Glutamatergic neuron (in vitro differentiated cells): Measurements from ENCODE around the gene COPG1. TPM values are rescaled to one million over a fixed set of nuclear protein-coding genes. Genes with fewer than 3 reads are reported as not detected.

Source experiments
- DNase-seq: peaks from one replicate; pipeline ENCODE4 v3.0.0; 2022
- H3K27ac Mint-ChIP-seq: one replicate; pipeline ENCODE4 v1.8.0; 2020; ENCODE audit warnings: mild to moderate bottlenecking, mixed read lengths, inconsistent platforms; ENCODE audit not compliant: unreplicated experiment
- H3K27me3 Mint-ChIP-seq: one replicate; pipeline ENCODE4 v1.8.0; 2020; ENCODE audit warnings: mild to moderate bottlenecking, moderate library complexity, mixed read lengths, inconsistent platforms; ENCODE audit not compliant: unreplicated experiment
- H3K36me3 Mint-ChIP-seq: one replicate; pipeline ENCODE4 v1.8.0; 2020; ENCODE audit warnings: mild to moderate bottlenecking, mixed read lengths, inconsistent platforms; ENCODE audit not compliant: unreplicated experiment
- H3K4me1 Mint-ChIP-seq: one replicate; pipeline ENCODE4 v1.8.0; 2020; ENCODE audit warnings: mild to moderate bottlenecking, low read depth, mixed read lengths, inconsistent platforms; ENCODE audit not compliant: unreplicated experiment
- H3K4me3 Mint-ChIP-seq: one replicate; pipeline ENCODE4 v1.8.0; 2020; ENCODE audit warnings: mild to moderate bottlenecking, mixed read lengths, inconsistent platforms; ENCODE audit not compliant: unreplicated experiment
- H3K9me3 Mint-ChIP-seq: one replicate; pipeline ENCODE4 v1.8.0; 2020; ENCODE audit warnings: mild to moderate bottlenecking, moderate library complexity, mixed read lengths, inconsistent platforms; ENCODE audit not compliant: unreplicated experiment
- total RNA-seq: library from RNA; stranded (reverse); fragmentation: NEBNext Ultra II Directional; extraction: Animal tissue kit (Norgen Biotek cat#: 25700); gene quantifications from one replicate; pipeline ENCODE4 v1.2.1, GENCODE V29; 2021; ENCODE audit not compliant: unreplicated experiment
- TF ChIP-seq, protein P1 (sequence below): fragments of 200-600 bp; sonication (generic); IDR thresholded peaks from one replicate; pipeline ENCODE4 v1.5.0; 2021; ENCODE audit not compliant: partially characterized antibody, unreplicated experiment

The COPG1 gene
- total RNA-seq, 1 donor from 2014 or later = 152 TPM

- Mint-ChIP-seq H3K4me3 (no peak overlapping the region), H3K27me3 (peaks cover 2% of the 10 kb centered on the region), H3K9me3 (no peaks in the 10 kb centered on the region), H3K4me1 (peaks cover under 1% of the 10 kb centered on the region), H3K27ac (no peak overlapping the region), H3K36me3 (no peaks in the 10 kb centered on the region)
- TF ChIP-seq, protein P1, sequence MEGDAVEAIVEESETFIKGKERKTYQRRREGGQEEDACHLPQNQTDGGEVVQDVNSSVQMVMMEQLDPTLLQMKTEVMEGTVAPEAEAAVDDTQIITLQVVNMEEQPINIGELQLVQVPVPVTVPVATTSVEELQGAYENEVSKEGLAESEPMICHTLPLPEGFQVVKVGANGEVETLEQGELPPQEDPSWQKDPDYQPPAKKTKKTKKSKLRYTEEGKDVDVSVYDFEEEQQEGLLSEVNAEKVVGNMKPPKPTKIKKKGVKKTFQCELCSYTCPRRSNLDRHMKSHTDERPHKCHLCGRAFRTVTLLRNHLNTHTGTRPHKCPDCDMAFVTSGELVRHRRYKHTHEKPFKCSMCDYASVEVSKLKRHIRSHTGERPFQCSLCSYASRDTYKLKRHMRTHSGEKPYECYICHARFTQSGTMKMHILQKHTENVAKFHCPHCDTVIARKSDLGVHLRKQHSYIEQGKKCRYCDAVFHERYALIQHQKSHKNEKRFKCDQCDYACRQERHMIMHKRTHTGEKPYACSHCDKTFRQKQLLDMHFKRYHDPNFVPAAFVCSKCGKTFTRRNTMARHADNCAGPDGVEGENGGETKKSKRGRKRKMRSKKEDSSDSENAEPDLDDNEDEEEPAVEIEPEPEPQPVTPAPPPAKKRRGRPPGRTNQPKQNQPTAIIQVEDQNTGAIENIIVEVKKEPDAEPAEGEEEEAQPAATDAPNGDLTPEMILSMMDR = no peak
- DNase-seq = no peak
Measured at GRCh38 chr3:129234441-129234840, 15.0 kb upstream of the COPG1 start.

- Mint-ChIP-seq H3K27ac (no peak overlapping the region), H3K36me3 (no peaks in the 10 kb centered on the region), H3K4me3 (no peak overlapping the region), H3K9me3 (no peaks in the 10 kb centered on the region), H3K4me1 (peaks cover 4% of the 10 kb centered on the region), H3K27me3 (peaks cover 2% of the 10 kb centered on the region)
- TF ChIP-seq, protein P1 = no peak
- no peak for DNase-seq
Measured at GRCh38 chr3:129235344-129235917, 14.0 kb upstream of the COPG1 start.

- no peak for DNase-seq
- Mint-ChIP-seq H3K4me3 (no peak overlapping the region), H3K9me3 (no peaks in the 10 kb centered on the region), H3K36me3 (no peaks in the 10 kb centered on the region), H3K27ac (no peak overlapping the region), H3K4me1 (peaks cover 4% of the 10 kb centered on the region), H3K27me3 (no peaks in the 10 kb centered on the region)
- TF ChIP-seq, protein P1 = no peak
Measured at GRCh38 chr3:129238945-129239705, 10.3 kb upstream of the COPG1 start.

DNA sequence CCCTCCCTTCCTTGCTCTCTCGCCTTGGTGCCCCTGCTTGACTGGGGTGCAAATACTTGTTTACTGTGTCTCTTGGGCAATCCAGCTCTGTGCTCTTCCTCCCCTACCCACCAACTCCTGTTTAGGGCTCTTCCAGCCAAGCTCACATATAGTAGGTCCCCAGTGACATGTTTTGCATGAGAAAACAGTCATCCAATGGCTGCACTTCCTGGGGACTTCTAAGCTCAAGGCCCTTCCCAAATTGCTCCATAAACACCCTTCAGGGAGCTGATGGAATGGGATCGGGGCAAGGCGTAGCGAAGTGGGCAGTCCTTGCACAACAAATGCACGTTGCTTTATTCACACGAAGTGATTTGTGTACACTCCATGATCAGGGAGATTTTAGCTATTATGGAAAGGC, 9.4 kb upstream of the COPG1 start:
- TF ChIP-seq, protein P1 = no peak
- Mint-ChIP-seq H3K27ac (no peak overlapping the region), H3K4me1 (peaks cover 4% of the 10 kb centered on the region), H3K27me3 (no peaks in the 10 kb centered on the region), H3K4me3 (no peak overlapping the region), H3K9me3 (no peaks in the 10 kb centered on the region), H3K36me3 (no peaks in the 10 kb centered on the region)
- no peak for DNase-seq

DNA sequence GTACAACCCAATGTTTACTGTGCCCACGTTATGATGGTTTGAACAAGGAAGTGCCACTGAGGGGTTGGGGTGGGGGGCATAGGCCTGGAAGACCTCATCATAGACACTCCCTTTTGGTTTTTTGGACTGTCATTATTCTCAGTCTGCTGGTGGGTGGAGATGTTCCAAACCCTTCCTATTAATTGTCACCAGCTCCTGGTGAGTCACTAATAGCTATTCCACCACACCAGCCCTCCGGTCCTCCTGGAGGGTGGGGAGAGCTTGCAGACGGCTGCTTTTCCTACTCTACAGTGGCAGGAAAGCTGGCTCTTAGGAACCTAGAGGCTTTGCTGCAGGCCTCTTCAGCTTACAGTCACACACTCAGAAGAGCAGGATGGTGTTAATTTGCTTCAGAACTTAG, 9.0 kb upstream of the COPG1 start:
- H3K27ac Mint-ChIP-seq = no peak overlapping the region
- no peak for DNase-seq
- no peaks in the 10 kb centered on the region for H3K9me3 Mint-ChIP-seq
- H3K4me3 Mint-ChIP-seq = no peak overlapping the region
- H3K27me3 Mint-ChIP-seq = no peaks in the 10 kb centered on the region
- TF ChIP-seq, protein P1 = no peak
- peaks cover 4% of the 10 kb centered on the region for H3K4me1 Mint-ChIP-seq
- no peaks in the 10 kb centered on the region for H3K36me3 Mint-ChIP-seq
